GM10248 (cell line): ENCODE measurements around the gene PRR36.

Experiments
- CTCF ChIA-PET: fragments of 300-600 bp; sonication (Branson Sonifier 250); formaldehyde crosslinking; extraction: SDS; loops from one replicate; lab custom pipeline; 2021; ENCODE audit warnings: antibody characterized with exemption; lab: Yijun Ruan, JAX
- POLR2A ChIA-PET: fragments of 350-650 bp; sonication (Branson Sonifier 250); formaldehyde crosslinking; extraction: SDS; loops from one replicate; lab custom pipeline; 2020; ENCODE audit warnings: antibody characterized with exemption; lab: Yijun Ruan, JAX
- DNase-seq: peaks from one replicate; pipeline ENCODE4 v3.0.0; 2012; ENCODE audit errors: extremely low spot score
- CTCF ChIP-seq: IDR thresholded peaks from 2 replicates; pipeline ENCODE4 v1.5.1; 2012; ENCODE audit warnings: mild to moderate bottlenecking, low read depth; ENCODE audit errors: extremely low read depth, missing control alignments, control extremely low read depth

The PRR36 gene

GRCh38 chr19:7841751-7842660 lies 32.2 kb downstream of the PRR36 start:
- ChIA-PET CTCF (no interaction called here), POLR2A (no interaction called here)
- no peak for DNase-seq
- no peak for TF ChIP-seq CTCF

- POLR2A ChIA-PET: no interaction called here
Observed at GRCh38 chr19:7840629-7841028, 33.6 kb downstream of the PRR36 start.

GRCh38 chr19:7839476-7839875 lies 34.7 kb downstream of the PRR36 start:
- CTCF ChIA-PET: no interaction called here
- TF ChIP-seq CTCF: no peak
- DNase-seq: no peak
- POLR2A ChIA-PET: no interaction called here

More at GRCh38 chr19:7840629-7841028, 33.6 kb downstream of the PRR36 start:
- DNase-seq: no peak
- CTCF ChIA-PET: no interaction called here
- no peak for TF ChIP-seq CTCF

DNA sequence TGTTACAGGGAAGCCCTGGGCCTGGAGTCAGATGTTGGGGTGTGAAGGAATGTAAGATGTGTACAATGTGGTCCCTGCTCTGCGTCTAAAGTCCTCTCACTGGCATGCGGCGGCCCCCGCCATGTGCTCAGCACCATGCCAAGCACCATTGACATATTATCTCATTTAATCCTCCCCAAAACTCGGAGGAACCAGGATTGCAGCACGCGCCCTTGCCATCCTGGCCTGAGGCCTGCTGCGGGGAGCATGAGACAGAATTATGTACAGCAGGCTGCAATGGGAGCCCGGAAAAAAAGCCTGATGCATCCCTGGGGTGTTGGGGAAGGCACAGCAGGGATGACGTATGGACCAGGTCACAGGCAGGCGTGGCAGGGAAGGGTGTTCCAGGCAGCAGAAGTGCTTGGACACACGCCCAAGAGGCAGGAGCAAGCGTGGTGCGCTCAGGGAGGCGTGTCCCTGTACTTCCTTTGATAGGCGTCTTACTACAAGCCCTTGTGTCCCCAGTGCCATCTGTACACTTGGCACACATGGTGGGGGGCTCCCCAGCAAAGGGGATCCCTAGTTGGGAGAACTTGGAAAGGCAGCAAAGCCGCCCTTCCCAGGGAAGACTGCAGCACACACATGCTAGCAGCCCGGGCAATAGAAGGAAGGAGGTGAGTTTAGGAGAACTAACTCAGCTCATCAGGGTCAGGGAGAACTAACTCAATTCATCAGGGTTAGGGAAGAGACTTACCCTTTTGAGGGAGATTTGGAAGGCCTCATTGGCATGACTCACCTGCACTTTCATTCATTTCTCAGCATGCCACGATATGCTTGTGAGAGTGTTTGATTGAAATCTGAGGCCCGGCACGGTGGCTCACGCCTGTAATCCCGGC lies 40.7 kb downstream of the PRR36 start:
- no peak for DNase-seq
- POLR2A ChIA-PET: no interaction called here
- TF ChIP-seq CTCF: no peak
- CTCF ChIA-PET: interaction anchor here (3.6 kb wide), 1 partner anchor 33 kb away, joined by 14 read pairs; no protein-coding TSS in a partner anchor

DNA sequence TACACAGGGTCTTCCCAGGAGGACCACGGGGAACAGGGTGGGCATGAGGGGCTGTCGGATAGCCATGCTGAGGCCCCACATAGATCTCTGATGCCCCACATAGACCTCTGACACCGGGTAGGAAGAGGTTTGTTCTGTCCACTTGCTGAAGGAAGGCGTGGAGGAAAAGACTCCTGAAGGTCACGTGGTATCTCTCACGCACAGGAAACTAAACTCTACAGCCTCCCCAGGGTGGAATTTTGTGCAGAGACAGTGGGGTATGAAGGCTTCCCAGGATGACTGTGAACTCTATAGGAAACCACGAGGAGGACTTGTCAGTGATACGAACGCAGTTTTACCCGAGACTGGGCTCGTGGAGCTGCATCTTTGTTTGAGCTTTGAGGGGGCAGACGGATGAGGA lies 41.4 kb downstream of the PRR36 start:
- DNase-seq: no peak
- TF ChIP-seq CTCF: no peak
- CTCF ChIA-PET: interaction anchor here (1.0 to 3.6 kb wide), 4 partner anchors 21 to 152 kb away, joined by 3 to 14 read pairs (median 4); partner anchors contain the start of gene TRAPPC5
- POLR2A ChIA-PET: no interaction called here

DNA sequence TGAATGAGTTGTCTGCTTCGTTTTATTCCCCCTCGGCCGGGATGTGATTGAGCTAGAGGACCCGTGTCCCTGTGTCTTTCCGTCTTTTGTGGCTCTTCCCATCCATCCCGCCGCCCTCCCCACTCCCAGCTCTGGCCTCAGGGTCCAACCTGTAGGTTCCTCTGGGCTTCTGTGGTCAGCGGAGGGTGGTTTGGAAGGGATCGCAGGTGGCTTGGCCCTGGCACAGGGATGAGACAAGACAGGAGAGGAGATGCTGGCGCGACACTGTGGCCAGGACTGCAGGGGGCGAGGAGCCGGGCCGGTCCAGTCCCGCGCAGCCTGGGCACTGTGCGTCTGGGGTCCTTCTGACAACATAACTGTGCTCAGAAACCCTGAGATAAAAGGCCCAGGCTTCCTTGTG lies 42.2 kb downstream of the PRR36 start:
- TF ChIP-seq CTCF: no peak
- POLR2A ChIA-PET: interaction anchor here (0.5 kb wide), 1 partner anchor 106 kb away, joined by 7 read pairs; no protein-coding TSS in a partner anchor
- CTCF ChIA-PET: interaction anchor here (0.7 to 3.6 kb wide), 10 partner anchors 12 to 184 kb away, joined by 3 to 14 read pairs (median 4); partner anchors contain the start of gene TRAPPC5
- no peak for DNase-seq
